T-helper 17 cell (primary cell): Measurements from ENCODE around the gene KCTD12. TPM values are rescaled to one million over a fixed set of nuclear protein-coding genes. Genes with fewer than 3 reads are reported as not detected.
"Not testable (repeated sequence)": the region's sequence is repeated elsewhere in the genome, so short reads cannot be mapped to it uniquely, and the experiment has no call there.

Experiments
- ATAC-seq: fragments of 150-1000 bp; cut with Tn5 transposase; 2 replicates; pipeline ENCODE4 v1.10.0; 2021; ENCODE audit warnings: mild to moderate bottlenecking, moderate library complexity
- DNase-seq, 3 donors: peaks; one replicate each; pipeline versions ENCODE4 v3.0.0 to v3.0.0-alpha.2; 2020 to 2021
- H3K9me3 ChIP-seq: one replicate; pipeline ENCODE4 v1.7.0; 2013; ENCODE audit warnings: low read length, mild to moderate bottlenecking; ENCODE audit not compliant: control insufficient read depth, poor library complexity, severe bottlenecking
- H3K27ac Mint-ChIP-seq: one replicate; pipeline ENCODE4 v1.8.0; 2022; ENCODE audit warnings: mild to moderate bottlenecking, moderate library complexity, mixed read lengths
- H3K27me3 Mint-ChIP-seq: one replicate; pipeline ENCODE4 v1.8.0; 2022; ENCODE audit warnings: mixed read lengths
- H3K36me3 Mint-ChIP-seq: one replicate; pipeline ENCODE4 v1.8.0; 2022; ENCODE audit warnings: low read depth, mixed read lengths
- H3K4me1 Mint-ChIP-seq: one replicate; pipeline ENCODE4 v1.8.0; 2022; ENCODE audit warnings: mild to moderate bottlenecking, mixed read lengths
- H3K4me3 Mint-ChIP-seq: one replicate; pipeline ENCODE4 v1.8.0; 2022; ENCODE audit warnings: mild to moderate bottlenecking, moderate library complexity, mixed read lengths
- total RNA-seq, 4 donors: library from RNA in 2 of 4; stranded (reverse) in 2 of 4; gene quantifications; one replicate each; pipeline ENCODE4 v1.2.3 and lab custom pipeline; 2022 to 2026

Gene KCTD12
- total RNA-seq, 2 donors from 2014 or later: 3.8 to 4.6 TPM

DNA sequence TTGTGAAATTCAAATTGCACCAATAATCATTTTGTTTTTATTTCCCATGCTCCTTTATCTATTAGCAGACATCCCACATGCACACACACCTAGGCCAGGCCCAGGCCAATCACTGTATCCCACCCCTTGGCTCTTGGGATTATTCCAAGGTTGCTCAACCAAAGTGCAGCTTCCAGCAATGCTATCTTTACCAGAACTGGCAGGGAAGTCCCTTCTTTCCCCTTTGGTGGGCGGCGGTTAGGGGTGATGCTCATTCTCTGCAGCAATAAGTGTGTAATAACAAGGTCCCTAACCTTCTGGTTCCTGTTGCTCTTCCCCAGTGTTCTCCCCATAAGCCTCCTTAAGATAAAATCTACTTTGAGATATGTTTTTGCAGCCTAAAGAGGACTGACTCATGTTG is 18.3 kb upstream of the KCTD12 start:
- no peaks in the 10 kb centered on the region for H3K9me3 ChIP-seq
- Mint-ChIP-seq H3K4me1 (peaks cover 6% of the 10 kb centered on the region), H3K4me3 (no peak overlapping the region), H3K36me3 (peaks cover 3% of the 10 kb centered on the region), H3K27ac (no peak overlapping the region), H3K27me3 (peaks cover 45% of the 10 kb centered on the region)
- ATAC-seq (no peak), DNase-seq (no peak)

DNA sequence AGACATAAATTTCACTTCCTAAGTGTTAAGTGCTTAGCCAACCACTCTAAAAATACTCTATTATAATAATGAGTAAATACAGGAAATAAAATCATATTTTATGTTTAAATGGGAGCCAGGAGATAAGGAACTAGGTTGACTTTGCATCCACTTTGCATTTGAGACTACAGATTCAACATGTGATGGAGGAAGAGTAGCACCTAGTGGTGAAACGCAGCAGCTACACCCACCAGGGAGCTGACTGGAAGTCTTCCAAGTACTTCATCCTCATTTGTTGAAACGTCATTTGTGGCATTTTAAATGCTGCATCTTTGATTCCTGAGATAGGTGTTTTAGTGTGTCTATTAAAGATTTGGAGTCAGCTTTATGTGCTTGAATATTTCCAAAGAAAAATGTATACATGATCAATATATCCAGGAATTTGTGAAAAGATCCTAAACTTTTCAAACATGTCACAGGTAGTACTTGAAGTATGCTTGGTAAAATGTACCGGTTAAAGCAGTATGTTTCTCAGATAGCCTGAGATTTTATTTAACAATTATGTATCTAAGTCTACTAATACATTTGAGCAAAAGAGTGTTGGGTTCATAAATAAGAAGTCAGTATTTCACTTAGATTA is 17.4 kb upstream of the KCTD12 start:
- ATAC-seq: peak; percentile 89
- no peak overlapping the region for H3K27ac Mint-ChIP-seq
- H3K9me3 ChIP-seq: no peaks in the 10 kb centered on the region
- H3K4me3 Mint-ChIP-seq: no peak overlapping the region
- no peaks in the 10 kb centered on the region for H3K36me3 Mint-ChIP-seq
- H3K27me3 Mint-ChIP-seq: peaks cover 37% of the 10 kb centered on the region
- H3K4me1 Mint-ChIP-seq: peaks cover 2% of the 10 kb centered on the region
- peak; percentile 27 to 52 (median 40) for DNase-seq

DNA sequence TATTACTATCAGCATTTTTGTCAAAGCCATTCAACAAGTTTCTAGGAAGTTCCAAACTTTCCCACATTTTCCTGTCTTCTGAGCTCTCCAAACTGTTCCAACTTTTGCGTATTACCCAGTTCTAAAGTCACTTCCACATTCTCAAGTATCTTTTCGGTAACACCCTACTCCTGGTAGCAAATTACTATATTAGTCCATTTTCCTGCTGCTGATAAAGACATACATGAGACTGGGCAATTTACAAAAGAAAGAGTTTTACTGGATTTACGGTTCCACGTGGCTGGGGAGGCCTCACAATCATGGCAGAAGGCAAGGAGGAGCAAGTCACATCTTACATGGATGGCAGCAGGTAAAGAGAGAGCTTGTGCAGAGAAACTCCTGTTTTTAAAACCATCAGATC is 12.9 kb upstream of the KCTD12 start:
- ATAC-seq, H3K9me3 ChIP-seq, H3K4me1 Mint-ChIP-seq, DNase-seq, H3K36me3 Mint-ChIP-seq, H3K27ac Mint-ChIP-seq, H3K4me3 Mint-ChIP-seq: not testable (repeated sequence)
- H3K27me3 Mint-ChIP-seq: peaks cover 18% of the 10 kb centered on the region

DNA sequence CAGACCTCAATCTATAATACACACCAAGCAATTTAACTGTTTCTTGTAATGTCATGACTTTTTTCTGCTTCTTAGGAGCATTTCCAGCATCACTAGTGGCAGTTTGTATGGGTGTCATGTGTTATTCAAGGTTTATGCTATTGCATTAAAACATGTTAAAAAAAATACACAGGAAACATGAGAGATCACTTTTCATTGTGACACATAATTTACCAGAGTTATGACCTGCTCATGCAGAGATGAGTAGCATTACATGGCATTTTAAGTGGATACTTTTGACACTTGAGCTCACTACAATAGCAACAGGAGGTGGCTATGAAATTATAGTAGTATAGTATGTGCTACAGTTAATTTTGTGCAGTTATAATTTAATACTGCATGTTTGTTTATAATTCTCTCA is 11.0 kb upstream of the KCTD12 start:
- H3K4me3 Mint-ChIP-seq, H3K27me3 Mint-ChIP-seq, DNase-seq, H3K27ac Mint-ChIP-seq, H3K9me3 ChIP-seq, ATAC-seq, H3K36me3 Mint-ChIP-seq: not testable (repeated sequence)
- H3K4me1 Mint-ChIP-seq: peaks cover 12% of the 10 kb centered on the region

DNA sequence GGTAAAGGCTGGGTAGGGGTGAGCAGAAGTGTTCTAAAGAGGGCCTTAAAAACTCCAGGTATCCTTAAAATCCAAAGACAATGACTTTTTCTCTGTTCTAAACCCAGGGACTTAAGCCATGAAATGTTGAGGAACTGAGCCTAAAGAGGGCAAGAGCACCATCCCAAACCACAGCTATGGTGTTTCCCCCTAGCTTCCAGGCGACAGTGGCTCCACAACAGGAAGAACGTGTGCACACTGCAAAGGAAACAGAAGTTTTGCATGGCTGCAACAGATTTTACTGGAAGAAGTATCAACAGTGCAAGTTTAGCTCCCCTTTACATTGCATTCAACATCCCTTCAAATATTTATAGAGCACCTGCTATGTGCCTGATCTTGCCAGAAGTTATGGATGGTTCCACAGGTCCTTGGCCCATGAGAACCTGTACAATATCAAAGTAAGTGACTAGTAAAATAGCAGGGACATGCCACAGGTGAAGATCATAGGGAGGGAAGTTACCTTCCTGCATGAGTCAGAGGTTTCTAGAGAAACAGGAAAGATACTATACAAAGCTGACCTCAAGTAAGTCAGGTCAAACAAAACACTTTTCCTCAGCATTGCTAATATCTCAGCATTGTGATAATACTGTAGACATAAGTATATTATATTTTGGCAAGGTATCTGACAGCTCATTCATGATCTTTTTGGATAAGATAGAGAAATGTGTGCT is 8.4 kb upstream of the KCTD12 start:
- peaks cover 16% of the 10 kb centered on the region for H3K27me3 Mint-ChIP-seq
- H3K4me3 Mint-ChIP-seq: no peak overlapping the region
- peak; percentile 63 for ATAC-seq
- no peak for DNase-seq
- no peaks in the 10 kb centered on the region for H3K36me3 Mint-ChIP-seq
- H3K27ac Mint-ChIP-seq: peak overlapping the region; percentile 8
- peaks cover 12% of the 10 kb centered on the region for H3K4me1 Mint-ChIP-seq
- H3K9me3 ChIP-seq: no peaks in the 10 kb centered on the region

DNA sequence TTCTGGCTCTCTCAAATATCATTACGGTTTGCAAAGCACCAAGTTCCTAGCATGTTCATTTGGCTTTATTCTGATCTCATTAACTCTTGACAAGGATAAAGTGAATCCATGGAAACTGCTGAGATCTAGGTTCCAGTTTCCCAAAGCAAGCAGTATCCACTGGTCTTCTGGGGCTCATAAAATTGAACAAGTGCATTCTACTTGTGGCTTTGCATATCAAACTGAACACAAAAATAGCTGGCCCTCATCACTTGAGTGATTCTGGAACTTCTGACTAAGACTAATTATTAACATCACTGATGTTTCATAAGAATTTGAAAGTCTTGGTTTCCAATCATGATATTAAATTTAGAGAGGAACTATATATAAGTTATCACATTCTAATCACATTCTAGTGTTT is 6.3 kb upstream of the KCTD12 start:
- ATAC-seq (no peak), DNase-seq (no peak)
- peaks cover 3% of the 10 kb centered on the region for H3K36me3 Mint-ChIP-seq
- no peak overlapping the region for H3K4me3 Mint-ChIP-seq
- no peaks in the 10 kb centered on the region for H3K9me3 ChIP-seq
- H3K27me3 Mint-ChIP-seq: peaks cover 30% of the 10 kb centered on the region
- no peak overlapping the region for H3K27ac Mint-ChIP-seq
- peaks cover 12% of the 10 kb centered on the region for H3K4me1 Mint-ChIP-seq

DNA sequence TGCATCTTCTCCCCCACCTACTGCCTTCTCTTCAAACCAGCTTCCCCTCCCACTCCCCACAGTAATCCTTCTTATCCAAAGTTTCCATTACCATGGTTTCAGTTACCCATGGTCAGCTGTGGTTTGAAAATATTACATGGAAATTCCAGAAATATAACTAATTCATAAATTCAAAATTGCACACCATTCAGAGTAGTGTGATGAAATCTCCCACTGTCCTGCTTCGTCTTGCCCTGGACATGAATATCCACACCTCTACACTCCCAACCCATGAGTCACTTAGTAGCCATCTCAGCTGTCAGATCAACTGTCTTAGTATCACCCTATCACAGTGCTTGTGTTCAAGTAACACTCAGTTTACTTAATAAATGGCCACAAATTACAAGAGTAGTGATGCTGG is 3.8 kb upstream of the KCTD12 start:
- Mint-ChIP-seq H3K27ac (no peak overlapping the region), H3K4me1 (peaks cover 16% of the 10 kb centered on the region), H3K36me3 (peaks cover 3% of the 10 kb centered on the region), H3K27me3 (peaks cover 34% of the 10 kb centered on the region), H3K4me3 (no peak overlapping the region)
- no peaks in the 10 kb centered on the region for H3K9me3 ChIP-seq
- ATAC-seq: no peak
- no peak for DNase-seq

DNA sequence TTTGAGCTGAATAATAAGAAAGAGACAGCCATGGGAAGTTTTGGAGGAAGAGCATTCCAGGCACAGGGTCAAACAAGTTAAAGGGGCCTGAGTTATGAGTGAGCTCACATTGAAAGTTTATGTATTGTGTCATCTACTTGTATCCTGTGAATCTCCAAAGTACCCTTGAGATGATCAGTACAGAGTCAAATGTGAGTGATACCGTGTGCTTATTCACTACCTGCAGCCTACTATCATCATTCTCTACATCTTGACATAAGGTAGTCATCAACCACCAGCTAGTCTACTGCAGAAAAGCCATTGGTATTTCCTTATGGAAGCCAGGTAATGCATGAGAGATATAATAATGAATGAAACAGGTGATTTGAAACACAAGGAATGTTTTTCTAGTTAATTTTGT is 3.0 kb upstream of the KCTD12 start:
- Mint-ChIP-seq H3K27me3 (peaks cover 38% of the 10 kb centered on the region), H3K36me3 (peaks cover 3% of the 10 kb centered on the region), H3K27ac (no peak overlapping the region), H3K4me1 (peaks cover 15% of the 10 kb centered on the region), H3K4me3 (no peak overlapping the region)
- no peak for DNase-seq
- ATAC-seq: no peak
- no peaks in the 10 kb centered on the region for H3K9me3 ChIP-seq

DNA sequence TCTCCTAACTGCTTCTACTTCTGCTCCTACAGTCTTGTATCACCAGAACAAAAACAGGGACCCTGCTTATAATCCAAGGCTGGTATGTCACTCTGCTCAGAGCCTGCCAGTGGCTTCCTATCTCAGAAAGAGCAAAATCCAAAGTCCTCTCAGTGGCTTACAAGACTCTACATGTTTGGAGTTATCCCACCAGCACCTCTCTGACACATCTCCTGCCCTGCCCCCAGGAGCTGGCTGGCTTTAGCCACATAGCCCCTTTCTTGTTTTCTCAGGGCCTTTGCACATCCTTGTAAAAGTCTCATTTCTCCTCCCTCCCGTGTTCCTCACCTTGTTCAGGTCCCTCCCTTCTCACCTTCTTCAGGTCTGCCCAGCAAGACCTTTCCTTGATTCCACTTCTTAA is 2.2 kb upstream of the KCTD12 start:
- peaks cover 3% of the 10 kb centered on the region for H3K36me3 Mint-ChIP-seq
- no peak overlapping the region for H3K4me3 Mint-ChIP-seq
- H3K9me3 ChIP-seq: no peaks in the 10 kb centered on the region
- DNase-seq: no peak
- H3K4me1 Mint-ChIP-seq: peaks cover 14% of the 10 kb centered on the region
- peaks cover 40% of the 10 kb centered on the region for H3K27me3 Mint-ChIP-seq
- ATAC-seq: no peak
- H3K27ac Mint-ChIP-seq: no peak overlapping the region

DNA sequence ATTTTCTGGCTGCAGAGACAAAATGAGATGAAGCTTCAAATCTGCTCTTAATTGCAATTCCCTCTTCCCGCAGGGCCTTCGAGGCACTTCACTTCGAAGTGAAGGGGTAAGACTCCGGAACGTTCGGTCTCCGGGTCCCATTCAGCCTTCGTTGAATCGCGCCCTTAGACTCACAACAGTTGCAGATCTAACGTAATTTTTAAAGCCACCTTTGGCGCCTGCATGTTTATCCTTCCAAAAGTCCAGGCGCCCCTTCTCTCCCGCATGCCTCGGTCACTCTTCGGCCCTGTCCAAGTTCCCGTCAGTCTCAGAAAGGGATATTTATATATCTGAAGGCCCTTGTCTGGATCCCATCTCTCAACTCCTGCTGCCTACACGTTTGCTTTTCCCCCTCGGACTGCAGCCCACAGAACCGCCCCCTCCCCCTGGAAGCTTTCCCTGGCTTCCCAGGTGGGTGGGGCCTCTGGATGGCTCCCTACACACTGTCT is 915 bp upstream of the KCTD12 start:
- H3K27ac Mint-ChIP-seq: peak overlapping the region; percentile 8
- H3K36me3 Mint-ChIP-seq: peaks cover 3% of the 10 kb centered on the region
- peak overlapping the region; percentile 89 for H3K4me3 Mint-ChIP-seq
- ATAC-seq (no peak), DNase-seq (no peak)
- peaks cover 40% of the 10 kb centered on the region for H3K27me3 Mint-ChIP-seq
- H3K9me3 ChIP-seq: no peaks in the 10 kb centered on the region
- peaks cover 17% of the 10 kb centered on the region for H3K4me1 Mint-ChIP-seq

DNA sequence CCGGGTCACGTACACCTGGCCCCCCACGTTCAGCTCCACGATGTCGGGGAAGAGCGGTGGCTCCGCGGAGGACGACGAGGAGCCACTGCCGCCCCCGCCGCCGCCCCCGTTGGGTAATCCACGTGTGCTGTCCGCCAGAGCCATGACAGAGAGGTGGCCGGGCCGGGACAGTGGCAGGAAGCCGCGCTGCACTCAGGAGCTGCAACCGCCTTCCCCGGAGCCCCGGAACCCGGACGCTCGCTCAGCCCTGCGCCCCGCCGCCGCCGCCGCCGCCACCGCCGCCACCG is 257 bp downstream of the KCTD12 start:
- Mint-ChIP-seq H3K4me1 (peaks cover 17% of the 10 kb centered on the region), H3K4me3 (peak overlapping the region; percentile 89), H3K27me3 (peaks cover 36% of the 10 kb centered on the region), H3K27ac (no peak overlapping the region), H3K36me3 (peaks cover 3% of the 10 kb centered on the region)
- H3K9me3 ChIP-seq: no peaks in the 10 kb centered on the region
- ATAC-seq (peak; percentile 43), DNase-seq (peak in 1 of 3 donors; percentile 27)

DNA sequence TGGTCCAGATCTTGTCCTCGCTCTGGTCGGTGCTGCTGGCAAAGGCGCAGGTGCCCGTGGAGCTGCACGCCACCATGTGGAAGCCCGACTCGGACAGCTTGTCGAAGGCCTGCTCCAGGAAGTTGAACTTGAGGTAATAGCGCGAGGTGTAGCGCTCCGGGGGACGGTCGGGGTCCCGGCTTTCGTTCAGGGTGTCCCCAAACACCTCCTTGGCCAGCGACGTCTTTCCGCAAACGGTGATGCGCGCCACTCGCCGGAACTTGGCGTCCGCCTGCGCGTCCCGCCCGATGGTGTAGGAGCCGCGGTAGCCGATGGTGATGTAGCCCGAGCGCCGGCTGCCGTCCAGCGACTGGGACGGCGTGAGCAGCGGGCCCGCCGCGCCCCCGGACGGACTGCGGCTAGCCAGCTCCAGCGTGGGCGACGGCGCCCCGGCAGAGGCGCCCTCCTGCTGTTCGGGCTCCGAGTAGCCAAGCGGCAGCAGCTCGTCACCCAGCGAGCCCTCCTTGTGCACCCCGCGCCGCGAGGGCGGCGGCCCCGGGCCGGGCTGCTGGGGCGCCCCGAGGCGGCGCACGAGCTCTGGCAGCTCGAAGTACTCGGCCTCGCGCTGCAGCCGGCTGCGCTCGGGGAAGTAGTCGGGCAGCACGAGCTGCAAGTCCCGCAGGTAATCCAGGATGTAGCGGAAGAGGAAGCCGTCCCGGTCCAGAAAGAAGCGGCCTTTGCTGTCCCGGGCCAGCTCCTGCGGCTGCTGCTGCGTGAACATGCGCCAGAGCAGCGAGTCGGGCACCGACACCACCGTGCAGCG is 801 bp downstream of the KCTD12 start:
- Mint-ChIP-seq H3K27ac (peak overlapping the region; percentile 62), H3K4me3 (peak overlapping the region; percentile 89), H3K4me1 (peaks cover 17% of the 10 kb centered on the region), H3K36me3 (peaks cover 3% of the 10 kb centered on the region), H3K27me3 (peaks cover 31% of the 10 kb centered on the region)
- ATAC-seq (peak; percentile 66), DNase-seq (peak; percentile 30 to 37 (median 30))
- no peaks in the 10 kb centered on the region for H3K9me3 ChIP-seq

DNA sequence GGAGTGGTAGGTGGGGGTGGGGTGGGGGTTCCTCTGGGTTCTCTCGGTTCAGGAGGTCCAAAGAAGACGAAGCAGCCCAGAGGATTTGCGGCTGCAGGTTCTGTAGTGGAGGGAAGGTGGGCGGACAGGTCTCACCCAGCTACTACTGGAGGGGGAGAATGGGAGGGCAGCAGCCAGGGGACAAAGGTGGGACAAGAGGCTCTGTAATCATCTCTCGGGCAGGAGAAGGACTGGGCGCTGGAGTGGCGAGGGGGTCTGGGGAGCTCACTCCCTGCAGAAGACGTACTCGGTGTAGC is 1.4 kb downstream of the KCTD12 start:
- no peak for ATAC-seq
- Mint-ChIP-seq H3K27ac (peak overlapping the region; percentile 62), H3K27me3 (peaks cover 25% of the 10 kb centered on the region), H3K4me3 (peak overlapping the region; percentile 89), H3K4me1 (peaks cover 17% of the 10 kb centered on the region), H3K36me3 (peaks cover 3% of the 10 kb centered on the region)
- no peak for DNase-seq
- H3K9me3 ChIP-seq: no peaks in the 10 kb centered on the region
